Glutamatergic neuron (in vitro differentiated cells): ENCODE measurements around the gene TMED8. TPM values are rescaled to one million over a fixed set of nuclear protein-coding genes. Genes with fewer than 3 reads are reported as not detected.
A peak's percentile ranks its signal among the peaks of the same experiment; 100 is the strongest.

Source experiments
- DNase-seq: peaks from one replicate; pipeline ENCODE4 v3.0.0; 2022
- H3K27ac Mint-ChIP-seq: one replicate; pipeline ENCODE4 v1.8.0; 2020; ENCODE audit warnings: mild to moderate bottlenecking, mixed read lengths, inconsistent platforms; ENCODE audit not compliant: unreplicated experiment
- H3K27me3 Mint-ChIP-seq: one replicate; pipeline ENCODE4 v1.8.0; 2020; ENCODE audit warnings: mild to moderate bottlenecking, moderate library complexity, mixed read lengths, inconsistent platforms; ENCODE audit not compliant: unreplicated experiment
- H3K36me3 Mint-ChIP-seq: one replicate; pipeline ENCODE4 v1.8.0; 2020; ENCODE audit warnings: mild to moderate bottlenecking, mixed read lengths, inconsistent platforms; ENCODE audit not compliant: unreplicated experiment
- H3K4me1 Mint-ChIP-seq: one replicate; pipeline ENCODE4 v1.8.0; 2020; ENCODE audit warnings: mild to moderate bottlenecking, low read depth, mixed read lengths, inconsistent platforms; ENCODE audit not compliant: unreplicated experiment
- H3K4me3 Mint-ChIP-seq: one replicate; pipeline ENCODE4 v1.8.0; 2020; ENCODE audit warnings: mild to moderate bottlenecking, mixed read lengths, inconsistent platforms; ENCODE audit not compliant: unreplicated experiment
- H3K9me3 Mint-ChIP-seq: one replicate; pipeline ENCODE4 v1.8.0; 2020; ENCODE audit warnings: mild to moderate bottlenecking, moderate library complexity, mixed read lengths, inconsistent platforms; ENCODE audit not compliant: unreplicated experiment
- total RNA-seq: library from RNA; stranded (reverse); fragmentation: NEBNext Ultra II Directional; extraction: Animal tissue kit (Norgen Biotek cat#: 25700); gene quantifications from one replicate; pipeline ENCODE4 v1.2.1, GENCODE V29; 2021; ENCODE audit not compliant: unreplicated experiment
- TF ChIP-seq, protein P1 (sequence below): fragments of 200-600 bp; sonication (generic); IDR thresholded peaks from one replicate; pipeline ENCODE4 v1.5.0; 2021; ENCODE audit not compliant: partially characterized antibody, unreplicated experiment

Gene TMED8
- total RNA-seq, 1 donor from 2014 or later: 9.8 TPM

- no peak for DNase-seq
- Mint-ChIP-seq H3K4me1 (peaks cover 4% of the 10 kb centered on the region), H3K27ac (no peak overlapping the region), H3K27me3 (peaks cover 2% of the 10 kb centered on the region), H3K4me3 (no peak overlapping the region), H3K9me3 (peaks cover 5% of the 10 kb centered on the region), H3K36me3 (no peaks in the 10 kb centered on the region)
- TF ChIP-seq, protein P1, sequence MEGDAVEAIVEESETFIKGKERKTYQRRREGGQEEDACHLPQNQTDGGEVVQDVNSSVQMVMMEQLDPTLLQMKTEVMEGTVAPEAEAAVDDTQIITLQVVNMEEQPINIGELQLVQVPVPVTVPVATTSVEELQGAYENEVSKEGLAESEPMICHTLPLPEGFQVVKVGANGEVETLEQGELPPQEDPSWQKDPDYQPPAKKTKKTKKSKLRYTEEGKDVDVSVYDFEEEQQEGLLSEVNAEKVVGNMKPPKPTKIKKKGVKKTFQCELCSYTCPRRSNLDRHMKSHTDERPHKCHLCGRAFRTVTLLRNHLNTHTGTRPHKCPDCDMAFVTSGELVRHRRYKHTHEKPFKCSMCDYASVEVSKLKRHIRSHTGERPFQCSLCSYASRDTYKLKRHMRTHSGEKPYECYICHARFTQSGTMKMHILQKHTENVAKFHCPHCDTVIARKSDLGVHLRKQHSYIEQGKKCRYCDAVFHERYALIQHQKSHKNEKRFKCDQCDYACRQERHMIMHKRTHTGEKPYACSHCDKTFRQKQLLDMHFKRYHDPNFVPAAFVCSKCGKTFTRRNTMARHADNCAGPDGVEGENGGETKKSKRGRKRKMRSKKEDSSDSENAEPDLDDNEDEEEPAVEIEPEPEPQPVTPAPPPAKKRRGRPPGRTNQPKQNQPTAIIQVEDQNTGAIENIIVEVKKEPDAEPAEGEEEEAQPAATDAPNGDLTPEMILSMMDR: no peak
These were observed 51.8 kb downstream of the TMED8 start for GRCh38 chr14:77324816-77325745.

DNA sequence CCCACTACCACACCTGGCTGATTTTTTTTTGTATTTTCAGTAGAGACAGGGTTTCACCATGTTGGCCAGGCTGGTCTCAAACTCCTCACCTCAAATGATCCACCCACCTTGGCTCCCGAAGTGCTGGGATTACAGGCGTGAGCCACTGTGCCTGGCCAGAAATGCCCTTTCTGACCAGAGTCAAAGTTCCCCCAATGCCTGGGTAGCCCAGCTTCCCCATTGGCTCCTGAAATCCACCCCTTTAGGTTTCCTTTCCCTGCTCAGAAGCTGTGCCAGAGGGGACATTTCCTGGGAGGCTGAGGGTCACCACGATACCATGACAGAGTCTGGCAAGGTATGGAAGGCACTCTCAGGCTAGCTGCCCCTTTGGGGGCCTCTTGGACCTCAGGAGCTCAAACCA lies 52.6 kb downstream of the TMED8 start:
- Mint-ChIP-seq H3K4me3 (no peak overlapping the region), H3K27ac (no peak overlapping the region), H3K27me3 (peaks cover 4% of the 10 kb centered on the region), H3K36me3 (no peaks in the 10 kb centered on the region), H3K4me1 (peaks cover 4% of the 10 kb centered on the region), H3K9me3 (peaks cover 8% of the 10 kb centered on the region)
- no peak for DNase-seq
- TF ChIP-seq, protein P1: no peak

DNA sequence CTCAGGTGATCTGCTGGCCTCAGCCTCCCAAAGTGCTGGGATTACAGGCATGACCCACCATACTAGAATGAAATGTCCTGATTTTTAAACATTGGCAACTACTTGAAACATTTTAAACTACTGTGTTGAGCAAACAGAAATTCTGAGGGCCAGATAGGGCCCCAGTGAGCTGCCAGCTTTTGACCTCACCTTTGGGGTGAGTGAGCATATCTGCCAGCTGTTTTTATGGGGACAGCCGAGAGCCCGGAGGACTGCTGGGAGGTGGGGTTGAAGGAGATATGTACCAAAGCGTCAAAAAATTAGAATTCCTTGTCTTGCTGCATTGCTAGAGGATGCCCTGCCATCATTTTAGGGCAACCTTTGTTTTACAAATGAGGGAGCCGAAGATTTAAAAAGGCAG lies 53.3 kb downstream of the TMED8 start:
- TF ChIP-seq, protein P1: no peak
- Mint-ChIP-seq H3K4me3 (no peak overlapping the region), H3K27ac (no peak overlapping the region), H3K4me1 (peaks cover 4% of the 10 kb centered on the region), H3K9me3 (peaks cover 8% of the 10 kb centered on the region), H3K27me3 (peaks cover 4% of the 10 kb centered on the region), H3K36me3 (no peaks in the 10 kb centered on the region)
- no peak for DNase-seq

GRCh38 chr14:77322951-77323350 lies 53.9 kb downstream of the TMED8 start:
- Mint-ChIP-seq H3K9me3 (peaks cover 8% of the 10 kb centered on the region), H3K4me3 (no peak overlapping the region), H3K36me3 (no peaks in the 10 kb centered on the region), H3K27ac (no peak overlapping the region), H3K27me3 (peaks cover 4% of the 10 kb centered on the region), H3K4me1 (peaks cover 4% of the 10 kb centered on the region)
- DNase-seq: no peak
- TF ChIP-seq, protein P1: no peak

DNA sequence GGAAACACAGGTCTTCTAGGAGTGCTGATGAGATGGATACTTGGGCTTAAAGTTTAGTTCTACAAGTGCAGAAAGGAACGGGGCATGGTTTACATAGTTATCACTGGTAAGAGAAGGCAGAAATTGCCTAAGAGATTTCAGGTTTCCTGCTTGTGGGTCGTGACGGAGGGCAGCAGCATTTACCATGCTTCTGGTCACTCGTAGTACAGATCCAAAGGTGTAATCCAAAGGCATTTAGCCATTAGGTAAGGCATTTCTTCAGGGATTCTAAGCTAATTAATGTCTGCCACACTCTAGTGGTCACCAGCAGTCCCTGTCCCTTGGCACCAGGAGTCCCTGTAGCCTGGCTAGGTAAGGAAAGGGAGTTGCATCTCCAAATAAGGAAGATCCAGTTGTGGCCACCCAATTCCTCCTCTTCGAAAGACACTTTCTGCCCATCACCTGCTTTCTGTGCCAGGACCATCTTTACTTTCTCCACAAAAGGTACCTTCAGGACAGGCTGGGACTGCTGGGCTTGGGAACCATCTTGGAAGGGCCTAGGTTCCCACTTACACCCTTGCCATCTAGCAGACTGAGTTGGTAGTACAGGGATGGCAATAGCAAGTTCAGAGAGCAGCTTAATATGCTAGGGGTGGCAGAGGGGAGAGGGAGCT lies 54.5 kb downstream of the TMED8 start:
- H3K9me3 Mint-ChIP-seq: peaks cover 8% of the 10 kb centered on the region
- peaks cover 4% of the 10 kb centered on the region for H3K27me3 Mint-ChIP-seq

More for the DNA sequence above, 54.5 kb downstream of the TMED8 start:
- Mint-ChIP-seq H3K27ac (peak overlapping the region; percentile 30), H3K4me3 (peak overlapping the region; percentile 95), H3K36me3 (no peaks in the 10 kb centered on the region), H3K4me1 (peaks cover 4% of the 10 kb centered on the region)
- TF ChIP-seq, protein P1: no peak
- no peak for DNase-seq
